GM21737 (cell line): ENCODE data around the gene NTSR1.
"Not testable (repeated sequence)": the region's sequence is repeated elsewhere in the genome, so short reads cannot be mapped to it uniquely, and the experiment has no call there.

Source experiments
- ATAC-seq: cut with Tn5 transposase; IDR thresholded peaks from one replicate; pipeline ENCODE4 v1.9.1; 2021; ENCODE audit warnings: mild to moderate bottlenecking, moderate library complexity; ENCODE audit not compliant: unreplicated experiment

NTSR1 gene

GRCh38 chr20:62671765-62672164 lies 36.9 kb upstream of the NTSR1 start:
- ATAC-seq = no peak

DNA sequence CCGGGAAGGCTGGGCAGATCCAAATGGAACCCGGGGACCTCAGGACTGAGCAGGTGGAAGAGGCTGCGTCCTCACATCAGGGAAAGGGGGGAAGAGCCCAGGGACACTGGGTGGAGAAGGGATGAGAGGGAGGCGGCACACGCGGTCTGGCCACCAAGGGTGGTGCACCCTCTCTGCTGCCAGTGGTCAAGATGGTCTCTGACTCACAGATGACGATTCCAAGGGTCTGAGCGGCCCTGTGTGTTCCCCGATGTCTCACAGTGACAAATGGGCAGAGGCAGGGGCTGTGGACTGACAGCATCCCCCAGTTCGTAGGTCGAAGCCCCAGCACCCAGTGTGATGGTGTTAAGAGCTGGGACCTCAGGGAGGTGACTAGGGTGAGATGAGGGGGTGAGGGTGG lies 34.3 kb upstream of the NTSR1 start:
- no peak for ATAC-seq

GRCh38 chr20:62675156-62675876 lies 33.3 kb upstream of the NTSR1 start:
- no peak for ATAC-seq

- no peak for ATAC-seq
Observed at GRCh38 chr20:62675877-62676260, 32.8 kb upstream of the NTSR1 start.

GRCh38 chr20:62676976-62677375 lies 31.7 kb upstream of the NTSR1 start:
- no peak for ATAC-seq

DNA sequence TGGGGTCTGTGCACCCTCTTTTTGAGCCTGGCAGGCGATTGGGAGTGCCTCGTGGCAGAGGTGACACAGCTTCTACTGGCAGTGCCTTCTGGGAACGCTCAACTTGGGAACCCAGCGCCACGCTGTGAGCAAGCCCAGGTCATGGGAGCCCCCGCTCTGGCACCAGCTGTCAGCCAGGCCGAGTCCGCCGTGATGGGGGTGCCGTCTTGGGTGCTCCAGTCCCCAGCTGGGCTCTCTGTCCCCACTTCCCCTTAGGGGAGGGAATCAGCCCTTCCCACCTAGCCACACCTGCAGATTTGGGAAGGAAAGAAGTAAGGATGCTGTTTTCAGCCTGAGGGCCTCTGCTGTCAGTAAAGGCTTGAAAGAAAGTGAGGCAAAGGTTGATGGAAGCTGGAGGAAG lies 31.0 kb upstream of the NTSR1 start:
- no peak for ATAC-seq

DNA sequence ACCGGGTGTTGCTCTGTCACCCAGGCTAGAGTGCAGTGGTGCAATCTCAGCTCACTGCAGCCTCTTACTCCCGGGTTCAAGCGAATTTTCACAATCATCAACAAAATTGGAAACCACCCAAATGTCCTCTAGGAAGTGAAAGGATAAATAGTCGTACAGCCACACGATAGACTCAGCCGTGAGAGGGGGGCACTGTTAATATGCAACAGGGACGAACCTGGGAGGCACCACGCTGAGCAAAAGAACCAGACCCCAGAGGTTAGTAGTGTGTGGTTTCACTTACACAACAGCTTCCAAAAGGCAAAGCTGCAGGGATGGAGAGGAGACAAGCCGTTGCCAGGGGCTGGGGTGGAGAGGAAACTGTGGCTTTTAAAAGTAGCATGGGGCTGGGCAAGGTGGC lies 30.1 kb upstream of the NTSR1 start:
- no peak for ATAC-seq

DNA sequence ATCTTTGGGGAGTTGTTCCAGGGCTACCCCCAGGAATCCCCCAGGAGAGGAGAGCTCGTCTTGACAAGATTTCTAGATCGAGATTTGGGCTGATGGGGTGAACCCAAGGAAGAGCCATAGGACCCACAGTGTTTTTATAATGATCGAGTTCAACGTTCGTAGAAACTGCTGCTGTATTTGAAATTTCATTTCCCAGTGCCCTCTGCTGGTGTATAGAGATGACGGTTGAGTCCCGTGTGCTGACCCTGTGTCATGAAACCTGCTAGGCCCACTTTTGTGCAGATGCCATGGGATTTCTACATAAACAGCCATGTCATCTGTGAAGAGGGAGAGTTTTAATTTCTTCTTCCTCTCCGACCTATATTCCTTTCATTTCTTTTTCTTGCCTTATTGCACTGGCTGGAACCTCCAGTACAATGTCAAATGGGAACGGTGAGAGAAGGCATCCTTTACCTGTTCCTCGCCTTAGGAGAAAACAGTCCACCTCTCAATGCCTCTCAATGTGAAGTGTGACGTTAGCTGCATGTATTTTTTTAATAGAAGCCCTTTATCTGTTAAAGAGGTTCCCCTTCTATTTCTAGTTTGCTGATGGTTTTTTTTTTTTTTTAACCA lies 28.6 kb upstream of the NTSR1 start:
- no peak for ATAC-seq

GRCh38 chr20:62682912-62683517 lies 25.6 kb upstream of the NTSR1 start:
- ATAC-seq = no peak

GRCh38 chr20:62683660-62684322 lies 24.8 kb upstream of the NTSR1 start:
- ATAC-seq = not testable (repeated sequence)

DNA sequence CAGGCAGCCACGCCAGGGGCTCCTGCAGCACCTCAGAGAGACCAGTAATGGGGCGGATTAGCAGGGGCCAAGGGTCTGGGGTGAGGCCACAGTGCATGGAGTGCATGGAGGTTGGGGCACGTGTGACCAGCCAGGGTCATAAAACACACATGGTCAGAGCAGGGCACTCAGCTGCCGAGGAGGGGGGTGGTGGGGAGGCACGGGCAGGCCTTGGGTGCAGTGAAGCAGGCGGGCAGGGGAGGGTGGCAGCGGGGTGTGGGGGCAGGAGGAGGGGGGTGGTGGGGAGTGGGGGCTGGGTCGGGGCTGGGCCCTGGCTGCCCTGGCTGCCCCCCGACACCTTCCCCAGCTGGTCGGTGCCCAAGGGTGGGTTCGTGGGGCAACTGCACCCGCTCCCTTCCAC lies 23.7 kb upstream of the NTSR1 start:
- ATAC-seq = no peak

- no peak for ATAC-seq
Observed at GRCh38 chr20:62685781-62686555, 22.7 kb upstream of the NTSR1 start.

DNA sequence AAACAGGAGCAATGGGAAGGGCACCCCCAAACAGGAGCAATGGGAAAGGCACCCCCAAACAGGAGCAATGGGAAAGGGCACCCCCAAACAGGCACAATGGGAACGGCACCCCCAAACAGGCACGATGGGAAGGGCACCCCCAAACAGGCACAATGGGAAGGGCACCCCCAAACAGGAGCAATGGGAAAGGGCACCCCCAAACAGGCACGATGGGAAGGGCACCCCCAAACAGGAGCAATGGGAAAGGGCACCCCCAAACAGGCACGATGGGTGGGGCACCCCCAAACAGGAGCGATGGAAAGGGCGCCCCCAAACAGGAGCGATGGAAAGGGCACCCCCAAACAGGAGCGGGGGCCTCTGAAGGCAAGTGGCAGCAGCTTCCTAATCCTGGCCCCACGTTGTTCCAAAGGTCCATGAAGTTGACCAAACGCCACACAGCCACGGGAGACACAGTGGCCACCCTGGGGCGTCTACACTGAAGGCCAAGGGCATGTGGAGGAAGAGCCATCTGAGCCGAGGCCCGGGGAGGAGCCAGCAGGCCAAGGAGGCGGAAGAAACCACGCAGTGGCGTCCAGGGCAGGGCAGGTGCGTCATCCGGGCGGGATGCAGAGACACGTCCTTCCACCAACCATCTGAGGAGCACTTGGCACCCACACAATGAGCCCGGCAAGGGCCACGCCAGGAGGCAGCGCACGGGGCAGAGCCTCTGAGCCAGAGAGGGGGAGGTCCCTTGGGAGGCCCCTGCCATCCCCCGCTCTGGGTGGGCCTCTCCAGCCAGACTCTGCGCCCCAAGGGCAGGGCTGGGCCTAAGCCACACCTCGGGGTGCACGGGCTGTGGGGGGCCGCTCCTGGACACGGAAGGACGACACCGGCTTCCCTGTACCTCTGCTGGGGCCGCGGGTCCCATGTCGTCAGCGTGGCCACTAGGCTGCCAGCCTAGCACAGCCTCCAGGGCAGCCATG lies 21.5 kb upstream of the NTSR1 start:
- no peak for ATAC-seq

- no peak for ATAC-seq
Observed at GRCh38 chr20:62688083-62688482, 20.6 kb upstream of the NTSR1 start.

- ATAC-seq = no peak
Observed at GRCh38 chr20:62688855-62689460, 19.7 kb upstream of the NTSR1 start.

DNA sequence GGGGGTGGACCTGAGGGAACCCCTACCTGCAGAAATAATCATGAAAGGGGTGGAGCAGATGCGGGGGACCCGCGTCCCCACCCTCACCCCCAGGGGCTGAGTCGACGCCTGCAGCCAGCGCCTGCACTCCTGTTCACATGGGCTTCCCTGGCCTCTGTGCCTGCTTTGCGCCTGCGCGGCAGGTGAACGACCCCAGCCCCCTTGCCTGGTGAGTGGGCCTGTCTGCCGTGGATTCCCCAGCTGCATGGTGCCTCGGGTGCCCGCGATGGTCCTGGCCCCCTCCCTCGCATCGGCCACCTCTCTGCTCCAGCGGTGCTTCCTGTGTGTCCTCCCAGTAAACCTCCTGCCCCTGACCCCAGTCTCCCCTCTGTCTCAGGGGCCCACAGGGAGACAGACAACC lies 18.8 kb upstream of the NTSR1 start:
- ATAC-seq = no peak

DNA sequence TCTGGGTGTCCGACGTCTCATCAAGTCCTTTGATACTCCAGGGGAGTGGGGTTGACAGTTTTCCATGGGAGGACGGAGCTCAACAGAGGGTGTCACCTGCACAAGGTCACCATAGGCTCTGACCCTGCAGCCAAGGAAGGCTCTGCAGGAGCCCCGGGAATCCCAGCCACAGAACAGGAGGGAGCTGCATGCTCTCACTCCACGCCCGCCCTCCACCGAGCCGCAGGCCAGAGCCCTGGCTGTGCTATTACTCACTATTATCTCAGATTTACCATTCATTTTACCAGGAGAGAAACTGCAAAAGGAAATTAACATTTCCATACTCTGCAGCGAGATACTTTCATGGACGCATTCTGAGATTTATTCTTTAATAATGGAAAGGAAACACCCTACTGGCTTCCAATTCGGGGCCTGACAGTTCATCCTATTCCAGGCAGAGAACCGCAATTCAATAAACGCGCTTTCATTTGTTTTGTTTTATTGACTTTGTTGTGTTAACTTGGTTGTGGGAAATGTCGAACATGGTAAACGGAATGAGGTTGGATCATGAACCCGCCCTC lies 18.3 kb upstream of the NTSR1 start:
- ATAC-seq = no peak

GRCh38 chr20:62691487-62691886 lies 17.1 kb upstream of the NTSR1 start:
- ATAC-seq = no peak

DNA sequence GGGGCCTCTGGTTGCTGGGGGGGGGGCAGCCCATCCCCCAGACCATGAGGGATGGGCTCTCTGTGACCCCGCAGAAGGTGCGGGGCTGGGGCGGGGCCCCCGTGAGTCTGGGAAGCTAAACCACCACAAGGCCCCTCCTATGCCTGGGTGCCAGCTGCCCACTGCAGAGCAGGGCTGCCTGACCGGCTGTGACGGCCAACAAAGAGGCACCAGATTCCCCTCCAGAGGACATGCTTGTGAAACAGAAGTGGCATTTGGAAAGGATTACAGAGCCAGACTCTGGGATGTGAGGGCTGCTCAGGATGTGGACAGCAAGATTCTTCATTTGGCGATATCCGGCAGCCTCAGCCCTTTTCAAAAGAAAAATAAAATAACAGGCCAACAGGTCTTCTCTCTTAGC lies 16.5 kb upstream of the NTSR1 start:
- no peak for ATAC-seq
